H1 (cell line): Measurements from ENCODE around the gene HIPK2. TPM values are rescaled to one million over a fixed set of nuclear protein-coding genes. Genes with fewer than 3 reads are reported as not detected.

Experiments
- CTCF ChIA-PET: fragments of 300-600 bp; sonication (Branson Sonifier 250); formaldehyde crosslinking; loops from one replicate; lab custom pipeline; 2021; ENCODE audit not compliant: partially characterized antibody; lab: Charles Lee
- POLR2A ChIA-PET: fragments of 300-600 bp; sonication (Branson Sonifier 250); formaldehyde crosslinking; loops from one replicate; lab custom pipeline; 2021; ENCODE audit warnings: inconsistent platforms; ENCODE audit not compliant: partially characterized antibody; lab: Charles Lee
- DNase-seq, 2 experiments: peaks; one replicate each; pipeline versions ENCODE4 v3.0.0 to v3.0.0-alpha.2; 2010 to 2022; ENCODE audit warnings: low spot score in 2 of 2, low read depth in 1 of 2, mixed read lengths in 1 of 2
- FAIRE-seq: peaks from 2 replicates; lab custom pipeline; 2011; peaks lifted over from hg19 to GRCh38; lab: Jason Lieb, UNC
- H2AFZ ChIP-seq: 2 replicates; pipeline ENCODE4 v1.8.1; 2012; ENCODE audit warnings: low read length, inconsistent platforms
- H2AK5ac ChIP-seq: 2 replicates; pipeline ENCODE4 v1.6.1; 2013; ENCODE audit warnings: low read depth, low read length
- H2BK120ac ChIP-seq: replicated peaks from 2 replicates; pipeline ENCODE3; 2013; ENCODE audit warnings: low read depth, low read length, inconsistent platforms
- H2BK12ac ChIP-seq: 2 replicates; pipeline ENCODE4 v1.6.1; 2013; ENCODE audit warnings: low read depth, low read length
- H2BK15ac ChIP-seq: 2 replicates; pipeline ENCODE4 v1.6.1; 2013; ENCODE audit warnings: low read length
- H2BK20ac ChIP-seq: 2 replicates; pipeline ENCODE4 v1.6.1; 2013; ENCODE audit warnings: low read length
- H2BK5ac ChIP-seq: 2 replicates; pipeline ENCODE4 v1.6.1; 2013; ENCODE audit warnings: low read depth, low read length
- H3K14ac ChIP-seq: 2 replicates; pipeline ENCODE4 v1.6.1; 2013; ENCODE audit warnings: inconsistent platforms; ENCODE audit not compliant: insufficient read length
- H3K18ac ChIP-seq: 2 replicates; pipeline ENCODE4 v1.6.1; 2013; ENCODE audit warnings: low read length; ENCODE audit errors: extremely low read depth
- H3K23ac ChIP-seq: 2 replicates; pipeline ENCODE4 v1.6.1; 2013; ENCODE audit warnings: inconsistent platforms; ENCODE audit not compliant: insufficient read length
- H3K23me2 ChIP-seq: 2 replicates; pipeline ENCODE4 v1.6.1; 2013; ENCODE audit warnings: low read depth, low read length
- H3K27ac ChIP-seq: 2 replicates; pipeline ENCODE4 v1.6.1; 2011; ENCODE audit warnings: low read depth, low read length, inconsistent platforms
- H3K27me3 ChIP-seq, 4 experiments: replicated peaks in 1 of 4; 1 replicate in 1 of 4; 2 replicates in 3 of 4; pipeline versions ENCODE4 v1.6.1 to v1.8.1; 2011 to 2013; ENCODE audit warnings: low read length in 3 of 4, mild to moderate bottlenecking in 3 of 4, inconsistent platforms in 2 of 4, mixed read lengths in 2 of 4, moderate library complexity in 1 of 4; ENCODE audit not compliant: control insufficient read depth in 3 of 4, insufficient read depth in 3 of 4; ENCODE audit errors: extremely low read depth in 1 of 4
- H3K36me3 ChIP-seq, 4 experiments: 2 replicates each; pipeline versions ENCODE4 v1.6.1 to v1.8.1; 2011 to 2013; ENCODE audit warnings: mild to moderate bottlenecking in 4 of 4, low read length in 3 of 4, moderate library complexity in 2 of 4, control low read depth in 1 of 4, inconsistent platforms in 1 of 4; ENCODE audit not compliant: insufficient read depth in 4 of 4, control insufficient read depth in 2 of 4
- H3K4ac ChIP-seq: replicated peaks from 2 replicates; pipeline ENCODE3; 2013; ENCODE audit warnings: low read length, low read depth, mixed read lengths, inconsistent platforms; ENCODE audit not compliant: insufficient read length
- H3K4me1 ChIP-seq, 4 experiments: replicated peaks in 1 of 4; 1 replicate in 1 of 4; 2 replicates in 3 of 4; pipeline versions ENCODE4 v1.6.1 to v1.8.1; 2011 to 2013; ENCODE audit warnings: low read length in 3 of 4, inconsistent platforms in 2 of 4, mixed read lengths in 1 of 4; ENCODE audit not compliant: insufficient read depth in 4 of 4, control insufficient read depth in 3 of 4
- H3K4me2 ChIP-seq, 2 experiments: 2 replicates each; pipeline versions ENCODE4 v1.6.1 to v1.8.1; 2011 to 2013; ENCODE audit warnings: low read depth in 2 of 2, low read length in 2 of 2, control low read depth in 1 of 2, inconsistent platforms in 1 of 2, mild to moderate bottlenecking in 1 of 2; ENCODE audit not compliant: insufficient read depth in 1 of 2
- H3K4me3 ChIP-seq, 4 experiments: fragments of 200-600, 300-600 bp in 1 of 4; sonication (generic), shearing (Covaris generic), sonication (Bioruptor Twin) in 1 of 4; 2 replicates each; pipeline versions ENCODE4 v1.5.1 to v1.8.1; 2011 to 2016; ENCODE audit warnings: low read length in 4 of 4, low read depth in 3 of 4, control low read depth in 2 of 4, inconsistent platforms in 2 of 4, mild to moderate bottlenecking in 2 of 4, mixed read lengths in 1 of 4, moderate library complexity in 1 of 4; ENCODE audit not compliant: insufficient read depth in 2 of 4; ENCODE audit errors: extremely low read depth in 1 of 4
- H3K56ac ChIP-seq: replicated peaks from 2 replicates; pipeline ENCODE3; 2013; ENCODE audit warnings: low read depth, mild to moderate bottlenecking, mixed read lengths, low read length, inconsistent platforms; ENCODE audit not compliant: insufficient read length
- H3K79me1 ChIP-seq: 2 replicates; pipeline ENCODE4 v1.6.1; 2013; ENCODE audit warnings: low read depth, low read length, control low read depth
- H3K79me2 ChIP-seq, 2 experiments: 2 replicates each; pipeline versions ENCODE4 v1.6.1 to v1.8.1; 2012 to 2013; ENCODE audit warnings: low read length in 2 of 2, mild to moderate bottlenecking in 2 of 2, inconsistent platforms in 1 of 2; ENCODE audit not compliant: insufficient read depth in 2 of 2, control insufficient read depth in 1 of 2
- H3K9ac ChIP-seq, 4 experiments: replicated peaks in 1 of 4; 1 replicate in 1 of 4; 2 replicates in 3 of 4; pipeline versions ENCODE4 v1.6.1 to v1.8.1; 2011 to 2013; ENCODE audit warnings: low read depth in 3 of 4, low read length in 3 of 4, control low read depth in 2 of 4, mild to moderate bottlenecking in 2 of 4, moderate library complexity in 2 of 4, inconsistent platforms in 1 of 4; ENCODE audit errors: extremely low read depth in 1 of 4
- H3K9me3 ChIP-seq, 2 experiments: 2 replicates each; pipeline versions ENCODE4 v1.6.1 to v1.8.1; 2012 to 2013; ENCODE audit warnings: mild to moderate bottlenecking in 2 of 2, moderate library complexity in 2 of 2, control low read depth in 1 of 2, inconsistent platforms in 1 of 2, low read depth in 1 of 2, low read length in 1 of 2, mixed read lengths in 1 of 2; ENCODE audit not compliant: insufficient read depth in 2 of 2
- H4K20me1 ChIP-seq, 2 experiments: replicated peaks in 1 of 2; 2 replicates each; pipeline versions ENCODE3 to v1.8.1; 2011 to 2013; ENCODE audit warnings: inconsistent platforms in 2 of 2, low read length in 2 of 2, mild to moderate bottlenecking in 1 of 2; ENCODE audit not compliant: insufficient read depth in 2 of 2, control insufficient read depth in 1 of 2
- H4K5ac ChIP-seq: 2 replicates; pipeline ENCODE4 v1.6.1; 2013; ENCODE audit warnings: low read length, low read depth, mixed read lengths, inconsistent platforms; ENCODE audit not compliant: insufficient read length
- H4K8ac ChIP-seq: 2 replicates; pipeline ENCODE4 v1.8.0; 2013; ENCODE audit warnings: mild to moderate bottlenecking, moderate library complexity, low read length, inconsistent platforms; ENCODE audit not compliant: insufficient read depth; ENCODE audit errors: extremely low read depth
- H4K91ac ChIP-seq: replicated peaks from 2 replicates; pipeline ENCODE3; 2013; ENCODE audit warnings: low read length, mixed read lengths, inconsistent platforms; ENCODE audit not compliant: insufficient read length
- CEBPB ChIP-seq: IDR thresholded peaks from 2 replicates; pipeline ENCODE4 v1.6.1; 2012; ENCODE audit warnings: low read depth, low read length
- GABPA ChIP-seq: IDR thresholded peaks from 2 replicates; pipeline ENCODE4 v1.6.1; 2011; ENCODE audit warnings: mild to moderate bottlenecking, low read length, moderate library complexity, borderline replicate concordance; ENCODE audit not compliant: insufficient read depth
- MAFK ChIP-seq: IDR thresholded peaks from 2 replicates; pipeline ENCODE4 v1.6.1; 2012; ENCODE audit warnings: low read depth, mild to moderate bottlenecking, improper control_type of control experiment, low read length
- POLR2A ChIP-seq, 2 experiments: IDR thresholded peaks; 1 replicate in 1 of 2; 2 replicates in 1 of 2; pipeline ENCODE4 v1.6.1; 2011; ENCODE audit warnings: low read depth in 2 of 2, low read length in 2 of 2, mild to moderate bottlenecking in 2 of 2; ENCODE audit errors: control extremely low read depth in 1 of 2
- POU5F1 ChIP-seq: IDR thresholded peaks from 2 replicates; pipeline ENCODE4 v1.6.1; 2011; ENCODE audit warnings: low read depth, mild to moderate bottlenecking, low read length, moderate library complexity
- RBBP5 ChIP-seq: IDR thresholded peaks from 2 replicates; pipeline ENCODE4 v1.7.1; 2012; ENCODE audit warnings: low read depth, mild to moderate bottlenecking, inconsistent platforms, low read length, moderate library complexity, borderline replicate concordance
- RFX5 ChIP-seq: IDR thresholded peaks from 2 replicates; pipeline ENCODE4 v1.6.1; 2011; ENCODE audit warnings: low read depth, low read length, improper control_type of control experiment, borderline replicate concordance
- WGBS, 2 experiments: shearing (Covaris generic) in 1 of 2; methylation state at CpG; one replicate each; pipeline versions ENCODE4 v1.1.6 to v1.1.7; 2013 to 2015; ENCODE audit warnings: low lambda C conversion rate in 2 of 2, mixed read lengths in 2 of 2, inconsistent platforms in 1 of 2, low coverage in 1 of 2, missing lambda C conversion rate in 1 of 2; ENCODE audit not compliant: insufficient replicate concordance in 2 of 2, insufficient coverage in 1 of 2, insufficient read length in 1 of 2; ENCODE audit errors: extremely low coverage in 1 of 2, missing lambda C conversion rate in 1 of 2; 5-methylcytosine and 5-hydroxymethylcytosine counted together
- polyA plus RNA-seq, 7 experiments: library from polyadenylated mRNA; depleted of rRNA in 3 of 7; stranded (reverse) in 5 of 7; unstranded in 2 of 7; fragments of >200 nt in 5 of 7; fragments of 200-250 nt in 2 of 7; gene quantifications; 1 replicate in 5 of 7; 2 replicates in 1 of 7; 4 replicates in 1 of 7; pipeline versions ENCODE4 v1.2.1 to v1.2.3, GENCODE V29; 2011 to 2013; ENCODE audit warnings: missing spikeins in 2 of 7, mixed read lengths in 2 of 7
- total RNA-seq: library from RNA; stranded (reverse); fragmentation: NEBNext Ultra II Directional; extraction: Animal tissue kit (Norgen Biotek cat#: 25700); gene quantifications from 2 replicates; pipeline ENCODE4 v1.2.1, GENCODE V29; 2021

The HIPK2 gene
- total and polyA plus RNA-seq, 2 of the 8 experiments (the other 6 are each of a cell fraction or from before 2014, with no cell fraction given), result 8.3 to 24.3 TPM

GRCh38 chr7:139741239-139741638, 36.6 kb downstream of the HIPK2 start:
- DNase-seq, result no peak
- H3K23me2 ChIP-seq, result no peaks in the 10 kb centered on the region
- H3K18ac ChIP-seq, result no peak overlapping the region
- no peak overlapping the region for H4K8ac ChIP-seq
- H2BK20ac ChIP-seq, result no peak overlapping the region
- no peak for FAIRE-seq
- no peak overlapping the region for H3K56ac ChIP-seq
- peaks cover 0 to 12% (median 6%) of the 10 kb centered on the region in 4 experiments for H3K4me1 ChIP-seq
- H3K27ac ChIP-seq, result no peak overlapping the region
- H2BK12ac ChIP-seq, result no peak overlapping the region
- H3K9me3 ChIP-seq, result no peaks in the 10 kb centered on the region
- no peak overlapping the region for H2BK120ac ChIP-seq
- H2BK15ac ChIP-seq, result no peak overlapping the region
- no peaks in the 10 kb centered on the region for H3K36me3 ChIP-seq
- no peak overlapping the region for H3K4ac ChIP-seq
- peaks cover 1 to 3% of the 10 kb centered on the region in 2 experiments for H4K20me1 ChIP-seq
- H3K79me2 ChIP-seq, result peaks cover 0 to under 1% of the 10 kb centered on the region in 2 experiments; a peak in 1 of 4 replicates
- no peak overlapping the region for H3K23ac ChIP-seq
- H4K5ac ChIP-seq, result no peak overlapping the region
- CTCF ChIA-PET, result interaction anchor here (1.0 to 1.9 kb wide), 3 partner anchors 12 to 120 kb away, joined by 3 to 10 read pairs (median 4); no protein-coding TSS in a partner anchor
- H3K9ac ChIP-seq, result no peak overlapping the region
- peaks cover 8% of the 10 kb centered on the region; the same call in 1 of the 2 replicates for H3K79me1 ChIP-seq
- no peak overlapping the region for H3K4me3 ChIP-seq
- H3K14ac ChIP-seq, result no peak overlapping the region
- POLR2A ChIA-PET, result no interaction called here
- H2AFZ ChIP-seq, result no peak overlapping the region
- WGBS, 2 experiments, result 92% methylated on average over 7 of the region's 7 CpGs; no CpG with 5 or more reads in 1 of the 2 experiments
- no peak overlapping the region; the same call in 1 of the 2 replicates for H2AK5ac ChIP-seq
- H4K91ac ChIP-seq, result no peak overlapping the region
- no peaks in the 10 kb centered on the region for H3K27me3 ChIP-seq
- TF ChIP-seq GABPA (no peak), RFX5 (no peak), MAFK (no peak), RBBP5 (no peak), CEBPB (no peak), POLR2A (IDR thresholded peaks at IDR 0.05; ENCODE audit: control extremely low read depth in 1 of 2, low read depth in 2 of 2, low read length in 2 of 2) (no peak), POU5F1 (no peak)
- H2BK5ac ChIP-seq, result no peak overlapping the region
- no peak overlapping the region for H3K4me2 ChIP-seq
